Neuron (in vitro differentiated cells): Measurements from ENCODE around the gene ANKLE2.

Experiments
- H2AFZ ChIP-seq: one replicate; pipeline ENCODE4 v1.6.1; 2013; ENCODE audit warnings: low read depth, mild to moderate bottlenecking, inconsistent platforms, low read length, moderate library complexity
- H3K27me3 ChIP-seq: one replicate; pipeline ENCODE4 v1.6.1; 2013; ENCODE audit warnings: low read length; ENCODE audit not compliant: insufficient read depth
- H3K36me3 ChIP-seq: one replicate; pipeline ENCODE4 v1.6.1; 2013; ENCODE audit warnings: low read length; ENCODE audit not compliant: insufficient read depth
- H3K4me1 ChIP-seq: one replicate; pipeline ENCODE4 v1.6.1; 2013; ENCODE audit warnings: low read length; ENCODE audit not compliant: insufficient read depth
- H3K4me3 ChIP-seq: 2 replicates; pipeline ENCODE4 v1.5.1; 2013; ENCODE audit warnings: mild to moderate bottlenecking, low read length, moderate library complexity
- H3K9me3 ChIP-seq: one replicate; pipeline ENCODE4 v1.6.1; 2013; ENCODE audit warnings: low read length

The ANKLE2 gene

DNA sequence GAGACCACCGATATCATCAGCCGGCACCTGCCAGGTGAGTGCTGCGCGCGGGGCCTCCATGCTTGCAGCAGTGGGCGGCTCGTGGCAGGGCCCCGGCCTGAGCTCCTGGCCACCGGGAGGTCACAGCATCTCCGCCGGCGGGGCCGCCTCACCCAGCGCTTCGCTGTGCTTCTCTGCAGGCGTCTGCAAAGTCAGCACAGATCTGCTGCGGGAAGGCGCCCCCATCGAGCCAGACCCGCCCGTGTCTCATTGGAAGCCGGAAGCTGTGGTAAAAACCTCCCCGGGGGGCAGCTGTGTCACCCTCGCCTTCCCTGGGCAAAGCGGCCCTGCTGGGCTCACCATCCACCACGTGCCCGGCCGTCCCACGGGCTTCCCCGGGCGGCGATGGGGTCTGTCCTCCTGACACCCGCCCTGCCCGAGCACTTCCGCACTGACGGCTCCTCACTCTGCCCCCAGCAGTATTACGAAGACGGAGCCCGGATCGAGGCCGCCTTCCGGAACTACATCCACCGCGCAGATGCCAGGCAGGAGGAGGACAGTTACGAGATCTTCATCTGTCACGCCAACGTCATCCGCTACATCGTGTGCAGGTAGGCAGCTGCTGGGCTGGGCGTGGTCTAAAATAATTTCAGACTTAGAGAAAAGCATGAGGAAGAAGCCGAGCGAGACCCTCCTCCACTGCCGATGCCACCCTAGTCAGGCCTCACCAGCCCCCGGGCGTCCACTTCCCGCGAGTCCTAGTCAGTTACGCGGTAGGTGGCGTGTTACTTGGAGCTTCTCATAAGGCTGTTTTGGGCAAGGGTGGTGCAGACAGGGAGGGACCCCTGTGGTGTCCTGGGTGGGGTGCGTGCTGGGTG lies 43.9 kb downstream of the ANKLE2 start:
- Histone ChIP-seq H2AFZ (no peak overlapping the region), H3K4me3 (no peak overlapping the region), H3K27me3 (no peaks in the 10 kb centered on the region), H3K4me1 (no peaks in the 10 kb centered on the region), H3K9me3 (no peaks in the 10 kb centered on the region), H3K36me3 (peaks cover 58% of the 10 kb centered on the region)

DNA sequence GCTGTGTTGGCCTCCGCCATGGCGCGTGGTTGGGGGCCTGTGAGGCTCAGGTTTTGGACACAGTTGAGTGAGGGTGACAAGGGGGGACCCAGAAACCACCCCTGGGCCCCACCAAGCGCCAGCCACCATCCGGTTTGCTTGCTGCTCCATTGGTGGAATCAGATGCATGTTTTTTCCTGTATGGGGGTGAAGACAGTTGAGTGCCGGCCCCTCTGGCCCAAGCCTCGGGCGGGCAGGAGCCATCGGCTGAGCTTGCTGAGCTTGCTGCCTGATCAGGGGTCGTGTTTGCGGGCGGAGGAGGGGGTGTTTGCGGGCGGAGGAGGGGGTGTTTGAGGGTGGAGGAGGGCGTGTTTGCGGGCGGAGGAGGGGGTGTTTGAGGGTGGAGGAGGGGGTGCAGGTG lies 44.6 kb downstream of the ANKLE2 start:
- no peak overlapping the region for H3K4me3 ChIP-seq
- no peaks in the 10 kb centered on the region for H3K9me3 ChIP-seq
- no peaks in the 10 kb centered on the region for H3K27me3 ChIP-seq
- H3K4me1 ChIP-seq, result no peaks in the 10 kb centered on the region
- peaks cover 56% of the 10 kb centered on the region for H3K36me3 ChIP-seq
- no peak overlapping the region for H2AFZ ChIP-seq

DNA sequence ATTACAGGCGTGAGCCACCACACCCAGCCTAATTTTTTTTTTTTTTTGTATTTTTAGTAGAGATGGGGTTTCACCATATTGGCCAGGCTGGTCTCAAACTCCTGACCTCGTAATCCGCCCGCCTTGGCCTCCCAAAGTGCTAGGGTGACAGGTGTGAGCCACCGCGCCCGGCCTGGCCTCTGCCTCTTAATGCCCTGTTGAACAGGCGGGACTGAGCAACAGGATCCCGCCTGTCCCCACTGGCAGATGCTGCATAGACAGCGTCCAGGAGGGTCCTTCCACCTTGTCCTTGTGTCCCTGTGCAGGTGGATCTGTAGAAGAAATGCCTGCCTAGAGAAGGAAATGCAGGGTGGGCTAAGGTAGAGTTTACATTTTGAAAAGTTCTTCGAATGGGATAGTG lies 45.3 kb downstream of the ANKLE2 start:
- Histone ChIP-seq H2AFZ (no peak overlapping the region), H3K36me3 (peaks cover 51% of the 10 kb centered on the region), H3K27me3 (no peaks in the 10 kb centered on the region), H3K4me3 (no peak overlapping the region), H3K4me1 (no peaks in the 10 kb centered on the region), H3K9me3 (no peaks in the 10 kb centered on the region)

DNA sequence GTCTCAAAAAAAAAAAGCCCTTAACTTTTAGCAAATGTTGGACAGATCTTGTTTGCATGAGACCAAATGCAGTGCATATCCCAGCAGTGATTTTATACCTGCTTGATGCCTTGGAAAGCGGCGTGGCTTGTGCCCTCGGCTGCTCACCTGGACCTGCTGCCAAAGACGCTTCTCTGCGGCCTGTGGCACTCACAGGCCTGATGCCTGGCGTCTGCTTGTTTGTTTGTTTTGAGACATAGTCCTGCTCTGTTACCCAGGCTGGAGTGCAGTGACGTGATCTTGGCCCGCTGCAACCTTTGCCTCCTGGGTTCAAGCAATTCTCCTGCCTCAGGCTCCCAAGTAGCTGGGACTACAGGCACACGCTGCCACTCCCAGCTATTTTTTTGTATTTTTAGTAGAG lies 45.8 kb downstream of the ANKLE2 start:
- H3K4me1 ChIP-seq, result no peaks in the 10 kb centered on the region
- H3K36me3 ChIP-seq, result peaks cover 46% of the 10 kb centered on the region
- no peaks in the 10 kb centered on the region for H3K9me3 ChIP-seq
- H3K4me3 ChIP-seq, result no peak overlapping the region
- no peak overlapping the region for H2AFZ ChIP-seq
- H3K27me3 ChIP-seq, result no peaks in the 10 kb centered on the region

DNA sequence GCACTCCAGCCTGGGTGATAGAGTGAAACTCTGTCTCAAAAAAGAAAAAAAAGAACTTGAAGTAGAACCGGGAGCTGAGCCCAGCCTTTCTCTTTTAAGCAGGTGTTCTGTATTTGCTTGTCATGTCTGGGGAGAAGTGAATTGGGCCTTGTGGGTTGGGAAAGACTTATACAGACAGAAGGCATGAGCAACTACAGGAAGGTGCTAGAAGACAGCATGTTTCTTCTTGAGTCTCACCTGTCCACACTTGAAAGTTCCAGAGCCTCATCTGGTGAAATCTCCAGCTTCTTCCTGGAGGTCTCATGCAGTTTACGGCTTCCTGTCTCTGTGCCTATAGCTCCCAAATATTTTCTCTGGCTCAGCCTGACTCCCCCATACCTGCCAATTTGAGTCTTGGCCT lies 48.5 kb downstream of the ANKLE2 start:
- H3K27me3 ChIP-seq, result no peaks in the 10 kb centered on the region
- H2AFZ ChIP-seq, result no peak overlapping the region
- H3K9me3 ChIP-seq, result no peaks in the 10 kb centered on the region

DNA sequence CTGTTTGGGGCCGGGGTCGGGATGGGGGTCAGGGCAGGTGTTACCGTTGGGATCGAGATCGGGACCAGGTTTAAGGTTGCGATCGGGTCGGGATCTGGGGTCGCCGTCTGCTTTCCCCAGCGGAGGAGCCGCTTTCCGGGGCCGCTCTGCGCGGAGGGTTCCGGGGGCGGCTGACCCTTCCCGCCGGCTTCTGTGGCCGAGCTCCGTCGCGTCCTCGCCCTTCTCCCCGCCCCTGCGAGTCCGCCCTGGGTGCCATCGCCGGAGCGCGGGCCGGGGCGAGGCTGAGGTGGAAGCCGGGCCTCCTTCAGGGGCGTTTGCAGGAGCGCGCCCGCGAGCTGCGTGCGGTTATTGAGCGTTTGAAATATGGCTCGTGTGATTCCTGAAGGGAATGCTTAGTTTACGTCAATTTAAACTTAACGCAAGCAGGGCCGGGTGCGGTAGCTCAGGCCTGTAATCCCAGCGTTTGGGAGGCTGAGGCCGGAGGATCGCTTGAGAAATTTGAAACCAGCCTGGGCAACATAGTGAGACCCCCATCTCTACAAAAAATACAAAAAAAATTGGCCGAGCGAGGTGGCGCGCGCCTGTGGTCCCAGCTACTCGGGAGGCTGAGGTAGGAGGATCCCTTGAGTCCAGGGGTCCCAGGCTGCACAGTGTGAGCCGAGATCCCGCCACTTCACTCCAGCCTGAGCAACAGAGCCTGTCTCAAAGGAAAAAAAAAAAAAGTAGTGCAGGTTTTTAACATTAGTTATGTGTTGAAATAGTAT lies 50.4 kb downstream of the ANKLE2 start:
- Histone ChIP-seq H3K27me3 (no peaks in the 10 kb centered on the region), H3K36me3 (peaks cover 13% of the 10 kb centered on the region), H2AFZ (peak overlapping the region; percentile 67), H3K9me3 (no peaks in the 10 kb centered on the region), H3K4me1 (no peaks in the 10 kb centered on the region), H3K4me3 (peak overlapping the region; percentile 71)

More for the DNA sequence above, 48.5 kb downstream of the ANKLE2 start:
- H3K36me3 ChIP-seq, result peaks cover 27% of the 10 kb centered on the region
- H3K4me1 ChIP-seq, result no peaks in the 10 kb centered on the region
- no peak overlapping the region for H3K4me3 ChIP-seq

DNA sequence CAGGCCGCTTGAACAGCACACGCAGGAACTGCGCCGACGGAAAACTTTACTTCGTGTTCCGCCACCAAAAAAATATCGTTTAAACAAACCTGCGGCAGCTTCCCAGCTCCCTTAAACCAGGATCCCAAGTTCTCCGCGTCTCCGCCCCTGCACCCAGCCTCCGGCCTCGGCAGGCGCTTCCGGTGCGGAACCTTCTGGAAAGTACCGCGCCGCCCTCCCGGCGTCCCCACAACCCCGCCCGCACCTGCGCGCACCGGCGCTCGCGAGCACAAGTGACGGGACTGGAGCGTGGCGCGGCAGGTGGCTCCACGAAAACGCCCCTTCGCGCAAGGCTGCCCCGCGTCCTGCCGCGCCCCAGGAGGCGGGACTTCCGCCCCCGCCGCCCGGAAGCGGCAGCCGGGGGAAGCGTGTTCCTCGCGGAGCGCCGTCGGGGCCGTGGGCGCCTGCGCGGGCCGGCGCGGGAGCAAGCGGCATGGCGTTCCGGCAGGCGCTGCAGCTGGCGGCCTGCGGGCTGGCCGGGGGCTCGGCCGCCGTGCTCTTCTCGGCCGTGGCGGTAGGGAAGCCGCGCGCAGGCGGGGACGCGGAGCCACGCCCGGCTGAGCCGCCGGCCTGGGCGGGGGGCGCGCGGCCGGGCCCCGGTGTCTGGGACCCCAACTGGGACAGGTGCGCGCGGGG lies 51.1 kb downstream of the ANKLE2 start, which contains the start of gene PGAM5:
PGAM5 (plus strand) TSS at position 438 of the 675 bp plus-strand sequence; CDS start at position 473, 35 bp downstream.
- H3K4me3 ChIP-seq, result peak within 1 kb of the TSS; percentile 71
- H3K4me1 ChIP-seq, result no peaks in the 10 kb centered on the region
- H3K27me3 ChIP-seq, result no peaks in the 10 kb centered on the region
- H3K36me3 ChIP-seq, result peaks cover 10% of the 10 kb centered on the region
- H2AFZ ChIP-seq, result peak within 1 kb of the TSS; percentile 67
- H3K9me3 ChIP-seq, result no peaks in the 10 kb centered on the region

DNA sequence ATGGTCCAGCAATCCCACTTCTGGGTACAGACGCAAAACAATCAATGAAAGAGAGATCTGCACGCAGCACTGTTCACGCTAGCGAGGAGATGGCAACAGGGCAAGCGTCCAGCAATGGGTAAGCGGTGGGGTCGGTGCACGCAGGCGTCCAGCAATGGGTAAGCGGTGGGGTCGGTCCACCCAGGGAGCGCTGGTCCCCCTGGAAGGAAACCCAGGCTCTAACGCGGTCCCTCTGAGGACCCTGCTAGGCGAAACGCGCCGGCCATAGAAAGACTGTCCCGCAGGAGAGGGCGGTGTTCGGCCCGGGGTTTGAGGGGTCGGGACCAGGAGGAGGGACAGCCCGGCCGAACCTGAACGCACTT lies 51.6 kb downstream of the ANKLE2 start:
- Histone ChIP-seq H3K27me3 (no peaks in the 10 kb centered on the region), H3K36me3 (peaks cover 9% of the 10 kb centered on the region), H3K4me1 (no peaks in the 10 kb centered on the region), H2AFZ (peak overlapping the region; percentile 60), H3K4me3 (peak overlapping the region; percentile 71), H3K9me3 (no peaks in the 10 kb centered on the region)

DNA sequence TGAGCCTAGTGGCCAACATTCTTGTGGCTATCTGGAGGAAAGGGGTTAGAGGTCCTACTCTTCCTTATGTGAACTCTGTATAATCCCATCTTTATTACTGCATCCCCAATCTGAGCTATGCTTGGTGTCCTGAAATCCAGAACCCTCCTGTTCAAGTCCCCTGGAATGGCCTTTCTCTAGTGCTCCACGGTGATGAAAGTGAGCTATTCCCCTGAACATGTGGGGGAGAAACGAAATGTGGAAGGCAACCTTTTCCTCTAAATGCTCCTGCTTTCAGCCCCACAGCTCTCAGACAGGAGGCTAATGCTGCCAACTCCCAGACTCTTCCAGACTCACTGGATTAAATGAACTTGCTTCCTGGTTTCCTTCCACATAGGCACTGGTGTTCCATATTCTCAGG lies 53.5 kb downstream of the ANKLE2 start:
- no peaks in the 10 kb centered on the region for H3K27me3 ChIP-seq
- peaks cover 11% of the 10 kb centered on the region for H3K36me3 ChIP-seq
- no peak overlapping the region for H3K4me3 ChIP-seq
- no peaks in the 10 kb centered on the region for H3K4me1 ChIP-seq
- no peaks in the 10 kb centered on the region for H3K9me3 ChIP-seq
- no peak overlapping the region for H2AFZ ChIP-seq

DNA sequence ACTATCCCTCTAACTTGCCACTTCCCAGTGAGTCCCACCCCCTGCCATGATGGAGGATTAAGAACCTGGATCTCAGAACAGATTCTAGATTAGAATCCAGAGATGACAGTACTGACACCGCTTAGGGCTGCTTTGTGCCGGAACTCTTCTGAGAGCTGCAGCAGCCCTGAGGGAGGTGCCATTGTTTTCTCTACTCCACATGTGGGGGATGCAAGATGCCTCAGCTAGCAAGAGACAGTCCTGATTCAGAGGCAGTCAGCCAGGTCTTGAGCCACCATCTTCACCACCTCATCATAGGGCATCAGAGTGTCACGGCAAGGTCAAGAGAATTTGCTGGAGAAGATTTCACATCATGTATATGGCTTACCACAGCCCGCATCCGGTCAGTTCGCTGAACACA lies 54.4 kb downstream of the ANKLE2 start:
- Histone ChIP-seq H3K9me3 (no peaks in the 10 kb centered on the region), H3K4me1 (no peaks in the 10 kb centered on the region), H3K36me3 (peaks cover 13% of the 10 kb centered on the region), H2AFZ (no peak overlapping the region), H3K4me3 (no peak overlapping the region), H3K27me3 (no peaks in the 10 kb centered on the region)

DNA sequence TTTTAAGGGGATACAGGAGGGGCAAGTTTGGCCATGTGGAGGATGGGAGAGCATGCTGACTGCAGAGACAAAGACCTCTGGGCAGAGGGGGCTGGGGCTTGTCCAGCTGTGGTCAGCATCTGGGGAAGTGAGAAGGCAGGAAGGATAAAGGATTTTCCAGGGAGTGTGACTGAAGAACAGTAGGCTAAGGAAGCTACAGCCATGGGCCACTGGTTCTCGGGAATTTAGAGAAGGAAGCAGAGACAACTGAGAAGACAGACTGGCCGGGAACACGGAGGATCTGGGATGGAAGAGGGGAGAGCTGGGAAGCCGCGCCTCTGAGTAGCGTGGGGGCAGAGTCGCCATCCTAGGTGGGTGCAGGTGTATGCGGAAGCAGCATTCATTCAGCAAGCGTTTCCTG lies 58.0 kb downstream of the ANKLE2 start:
- Histone ChIP-seq H3K9me3 (no peaks in the 10 kb centered on the region), H3K4me3 (no peak overlapping the region)

DNA sequence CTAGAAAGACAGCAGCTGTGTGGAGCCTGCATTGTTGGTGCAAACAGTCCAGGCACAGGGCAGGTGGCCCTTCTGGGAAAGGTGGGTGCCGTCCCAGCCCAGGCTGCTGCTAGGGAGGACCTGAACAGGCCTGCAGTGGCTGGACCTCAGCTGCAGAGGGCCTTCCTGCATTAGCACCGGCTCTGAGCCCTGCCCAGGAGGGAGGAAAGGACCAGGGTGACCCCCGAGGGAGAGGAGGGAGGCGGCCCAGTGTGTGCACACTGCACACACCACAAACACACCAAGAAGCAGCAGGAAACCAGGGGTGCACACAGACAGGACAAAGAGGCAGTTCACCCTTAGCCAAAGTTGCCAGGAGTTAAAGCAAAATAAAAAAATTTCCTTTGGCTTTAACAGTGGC lies 59.0 kb downstream of the ANKLE2 start:
- H3K36me3 ChIP-seq, result peaks cover 38% of the 10 kb centered on the region
- H3K27me3 ChIP-seq, result no peaks in the 10 kb centered on the region
- H3K4me3 ChIP-seq, result no peak overlapping the region
- no peaks in the 10 kb centered on the region for H3K4me1 ChIP-seq
- H2AFZ ChIP-seq, result no peak overlapping the region
- no peaks in the 10 kb centered on the region for H3K9me3 ChIP-seq

More for the DNA sequence above, 58.0 kb downstream of the ANKLE2 start:
- peaks cover 29% of the 10 kb centered on the region for H3K36me3 ChIP-seq
- H3K4me1 ChIP-seq, result no peaks in the 10 kb centered on the region
- H3K27me3 ChIP-seq, result no peaks in the 10 kb centered on the region
- no peak overlapping the region for H2AFZ ChIP-seq
